Motor neuron (in vitro differentiated cells): Measurements from ENCODE around the gene MPO. TPM values are rescaled to one million over a fixed set of nuclear protein-coding genes. Genes with fewer than 3 reads are reported as not detected.

Experiments
- ATAC-seq, 8 experiments: fragments of 200-7000 bp; cut with Tn5 transposase; replicated peaks in 6 of 8; 2 replicates each; pipeline ENCODE4 v1.8.0; 2021; ENCODE audit warnings: mild to moderate bottlenecking in 8 of 8, moderate library complexity in 8 of 8
- H3K27ac ChIP-seq, 2 donors: fragments of 250-450 bp; sonication (Bioruptor Pico); 2 replicates each; pipeline ENCODE4 v1.9.0; 2021; ENCODE audit warnings: antibody characterized with exemption in 2 of 2, mild to moderate bottlenecking in 2 of 2, moderate library complexity in 1 of 2
- H3K4me1 ChIP-seq, 2 donors: fragments of 250-450 bp; sonication (Bioruptor Pico); replicated peaks in 1 of 2; 2 replicates each; pipeline ENCODE4 v1.6.1; 2021; ENCODE audit warnings: antibody characterized with exemption in 2 of 2, mild to moderate bottlenecking in 2 of 2, moderate library complexity in 1 of 2
- H3K4me3 ChIP-seq, 5 donors: fragments of 250-450 bp; sonication (Bioruptor Pico); 2 replicates each; pipeline ENCODE4 v1.9.0; 2021; ENCODE audit warnings: antibody characterized with exemption in 5 of 5, mild to moderate bottlenecking in 5 of 5, moderate library complexity in 4 of 5
- WGBS, 10 experiments: fragments of 450-650 bp; shearing (Covaris generic); methylation state at CpG; one replicate each; pipeline ENCODE4 v1.0.0; 2022; 5-methylcytosine and 5-hydroxymethylcytosine counted together
- in situ Hi-C, 9 experiments: fragments of 400-800 bp; cut with MboI; loops; one replicate each; pipeline ENCODE4 v1.15.0; 2021; ENCODE audit warnings: low sequenced_read_pairs in 9 of 9, low pct_unique_long_range_greater_than_20kb in 2 of 9; ENCODE audit not compliant: unreplicated experiment in 9 of 9
- total RNA-seq, 8 experiments: library from RNA; unstranded; fragments of 300-600 nt; gene quantifications; 2 replicates each; pipeline versions ENCODE4 v1.2.3 to v1.2.4, GENCODE V29; 2022

The MPO gene
- total RNA-seq, 8 experiments from 2014 or later: 0.18 to 3.2 (median 0.59) TPM; not detected in 3

DNA sequence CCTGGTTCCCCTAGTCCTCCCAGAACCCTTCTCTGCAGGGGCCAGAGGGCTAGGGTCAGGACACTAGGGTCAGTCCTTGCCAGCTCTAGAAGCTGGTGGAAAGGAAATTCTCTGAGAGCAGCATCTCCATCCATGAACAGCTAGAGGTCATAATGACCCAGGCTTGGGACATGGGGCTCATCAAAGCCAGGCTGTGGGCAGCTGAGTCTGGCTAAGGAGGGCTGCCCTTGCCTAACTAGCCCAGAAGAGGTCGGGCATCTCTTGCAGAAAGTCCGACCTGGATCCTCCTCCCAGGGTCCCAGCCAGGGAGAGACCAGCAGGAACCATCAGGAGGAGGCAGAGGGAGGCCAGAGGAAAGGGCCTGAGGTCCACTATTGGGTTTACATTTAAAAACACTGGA is 4.3 kb downstream of the MPO start:
- in situ Hi-C loops: no loop called here
- no peak for ATAC-seq
- WGBS, 10 experiments: 0 to 50% (median 25%) methylated on average over 1 to 2 of the region's 2 CpGs; no CpG with 5 or more reads in 5 of the 10 experiments

DNA sequence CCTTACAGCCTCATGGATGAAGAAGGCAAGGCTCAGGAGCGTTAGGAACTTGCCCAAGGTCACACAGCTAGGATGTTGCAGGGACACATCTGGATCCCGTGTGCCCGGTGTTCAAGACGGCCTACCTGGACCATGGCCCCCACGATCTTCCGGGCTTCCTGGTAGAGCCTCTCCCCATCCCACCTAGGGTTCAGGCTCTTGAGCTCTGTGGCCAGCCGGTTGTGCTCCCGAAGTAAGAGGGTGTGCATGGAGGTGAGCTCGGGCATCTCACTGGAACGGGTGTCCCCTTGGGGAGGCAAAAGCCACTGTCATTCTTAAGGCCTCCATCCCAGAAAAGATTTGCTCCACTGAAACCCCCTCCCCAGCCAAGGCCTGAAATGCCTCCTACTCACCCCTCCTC is 5.3 kb downstream of the MPO start:
- no peak overlapping the region for H3K27ac ChIP-seq
- ATAC-seq: no peak
- in situ Hi-C loops: no loop called here
- WGBS, 10 experiments: 33 to 100% (median 82%) methylated on average over 1 to 5 of the region's 10 CpGs; no CpG with 5 or more reads in 6 of the 10 experiments
- H3K4me1 ChIP-seq: peaks cover 0 to 9% of the 10 kb centered on the region in 2 donors
- H3K4me3 ChIP-seq: no peak overlapping the region

More for the DNA sequence above, 4.3 kb downstream of the MPO start:
- Histone ChIP-seq H3K4me3 (no peak overlapping the region), H3K27ac (no peak overlapping the region), H3K4me1 (peaks cover 0 to 9% of the 10 kb centered on the region in 2 donors)

DNA sequence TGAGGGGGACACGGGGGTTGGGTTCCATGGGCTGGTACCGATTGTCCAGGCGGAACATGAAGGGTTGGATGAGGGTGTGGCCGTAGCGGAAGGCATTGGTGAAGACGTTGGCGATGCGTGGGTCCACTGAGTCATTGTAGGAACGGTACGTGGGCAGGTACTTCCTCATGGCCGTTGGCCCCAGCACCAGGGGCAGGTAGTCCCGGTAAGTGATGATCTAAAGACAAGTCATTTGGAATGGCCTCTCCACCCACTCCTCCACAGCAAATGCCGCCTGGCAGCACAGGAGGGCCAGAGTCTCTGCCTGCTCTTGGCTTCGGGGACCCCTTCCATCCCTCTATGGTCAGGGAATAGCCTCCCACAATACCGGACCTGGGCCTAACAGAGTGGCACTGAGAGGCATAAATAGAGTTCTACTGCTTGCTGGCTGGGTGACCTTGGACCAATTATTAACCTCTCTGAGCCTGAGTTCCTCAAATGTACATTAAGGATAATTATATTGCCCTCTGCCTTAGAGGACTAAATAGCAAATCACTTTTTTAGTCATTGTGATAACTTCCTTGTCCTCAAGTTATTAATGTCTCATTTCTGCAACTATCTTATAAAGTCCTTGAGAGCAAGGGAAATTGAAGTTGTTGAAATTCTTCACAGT is 7.2 kb downstream of the MPO start:
- no peak for ATAC-seq
- Histone ChIP-seq H3K27ac (no peak overlapping the region), H3K4me1 (peaks cover 0 to 2% of the 10 kb centered on the region in 2 donors), H3K4me3 (no peak overlapping the region)
- in situ Hi-C loops: no loop called here
- 67 to 87% (median 73%) methylated on average over 1 to 4 of the region's 15 CpGs; no CpG with 5 or more reads in 6 of the 10 experiments for WGBS, 10 experiments

DNA sequence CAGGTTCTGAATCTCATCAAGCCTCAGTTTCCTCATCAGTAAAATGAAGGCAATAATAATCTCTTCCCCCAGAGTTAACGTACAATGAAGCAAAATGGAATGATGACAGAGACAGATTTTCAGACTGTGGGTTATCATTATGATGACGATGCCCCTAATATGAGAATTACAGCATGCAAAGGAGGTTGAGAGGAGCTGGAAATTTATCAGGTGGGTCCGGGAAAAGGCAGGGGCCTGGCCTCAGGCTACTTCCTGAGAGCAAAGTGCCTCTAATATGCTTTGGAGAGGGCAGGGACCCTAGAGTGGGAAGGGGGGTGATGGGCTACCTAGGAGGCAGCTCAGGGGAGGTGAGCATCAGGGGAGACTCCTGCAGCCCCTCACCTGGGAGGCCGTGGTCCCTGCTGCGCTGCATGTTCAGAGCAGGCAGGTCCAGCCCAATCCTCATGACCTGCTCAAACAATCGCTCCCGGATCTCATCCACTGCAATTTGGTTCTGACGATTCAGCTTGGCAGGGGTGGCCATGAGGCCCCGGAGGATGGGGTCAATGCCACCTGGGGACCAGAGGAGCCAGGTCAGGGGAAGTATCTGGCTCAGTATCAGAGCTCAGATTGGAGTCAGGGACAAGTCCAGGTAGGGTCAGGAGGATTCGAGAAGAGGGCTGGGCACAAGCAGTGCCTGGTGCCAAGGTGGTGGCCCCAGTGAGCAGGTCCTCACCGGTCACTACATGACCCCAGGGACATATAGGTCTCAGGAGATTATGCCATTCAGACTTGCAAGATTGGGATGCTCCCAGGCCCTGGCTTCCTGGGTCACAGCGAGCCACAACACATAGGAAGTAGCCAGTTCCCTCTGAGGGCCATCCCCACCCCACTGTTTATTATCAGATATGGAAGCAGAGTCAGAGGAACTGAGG is 8.1 kb downstream of the MPO start:
- 24 to 80% (median 65%) methylated on average over 1 to 6 of the region's 12 CpGs; no CpG with 5 or more reads in 4 of the 10 experiments for WGBS, 10 experiments
- ATAC-seq: no peak

DNA sequence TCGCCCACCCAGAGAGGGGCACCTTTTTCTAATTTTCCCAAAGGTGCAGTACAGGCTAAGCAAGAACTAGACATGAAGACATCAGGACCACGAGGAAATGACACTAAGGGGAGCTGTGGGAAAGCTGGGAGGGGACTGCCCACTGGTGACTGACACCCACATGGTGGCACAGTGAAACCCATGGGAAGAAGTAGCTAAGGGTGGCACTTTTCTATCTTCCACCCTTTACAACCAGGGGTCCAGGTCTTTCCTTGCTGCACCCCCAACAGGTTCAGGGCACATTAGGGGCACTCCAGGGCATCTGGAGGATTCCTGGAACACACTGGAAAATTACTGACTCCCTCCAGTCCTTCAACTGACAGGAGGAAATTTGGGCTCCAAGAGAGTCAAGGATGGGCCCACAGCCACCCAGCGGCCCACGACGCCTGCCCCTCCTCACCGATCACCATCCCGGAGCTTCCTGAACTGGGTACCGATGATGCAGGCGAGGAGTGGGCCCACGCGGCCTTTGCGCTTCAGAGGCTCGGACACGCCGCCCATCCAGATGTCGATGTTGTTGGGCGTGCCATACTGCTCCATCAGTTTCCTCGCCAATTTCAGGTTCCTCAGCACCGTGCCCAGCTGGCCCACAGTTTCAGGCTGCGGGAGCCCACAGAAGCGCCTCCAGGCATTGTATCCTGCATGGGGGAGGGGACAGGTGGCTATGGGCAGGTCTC is 9.4 kb downstream of the MPO start:
- Histone ChIP-seq H3K27ac (no peak overlapping the region), H3K4me1 (no peaks in the 10 kb centered on the region), H3K4me3 (no peak overlapping the region)
- in situ Hi-C loops: no loop called here
- WGBS, 10 experiments: 40 to 96% (median 76%) methylated on average over 1 to 13 of the region's 21 CpGs; no CpG with 5 or more reads in 4 of the 10 experiments
- ATAC-seq: no peak

More for the DNA sequence above, 8.1 kb downstream of the MPO start:
- in situ Hi-C loops: no loop called here
- Histone ChIP-seq H3K4me1 (no peaks in the 10 kb centered on the region), H3K4me3 (no peak overlapping the region), H3K27ac (no peak overlapping the region)

DNA sequence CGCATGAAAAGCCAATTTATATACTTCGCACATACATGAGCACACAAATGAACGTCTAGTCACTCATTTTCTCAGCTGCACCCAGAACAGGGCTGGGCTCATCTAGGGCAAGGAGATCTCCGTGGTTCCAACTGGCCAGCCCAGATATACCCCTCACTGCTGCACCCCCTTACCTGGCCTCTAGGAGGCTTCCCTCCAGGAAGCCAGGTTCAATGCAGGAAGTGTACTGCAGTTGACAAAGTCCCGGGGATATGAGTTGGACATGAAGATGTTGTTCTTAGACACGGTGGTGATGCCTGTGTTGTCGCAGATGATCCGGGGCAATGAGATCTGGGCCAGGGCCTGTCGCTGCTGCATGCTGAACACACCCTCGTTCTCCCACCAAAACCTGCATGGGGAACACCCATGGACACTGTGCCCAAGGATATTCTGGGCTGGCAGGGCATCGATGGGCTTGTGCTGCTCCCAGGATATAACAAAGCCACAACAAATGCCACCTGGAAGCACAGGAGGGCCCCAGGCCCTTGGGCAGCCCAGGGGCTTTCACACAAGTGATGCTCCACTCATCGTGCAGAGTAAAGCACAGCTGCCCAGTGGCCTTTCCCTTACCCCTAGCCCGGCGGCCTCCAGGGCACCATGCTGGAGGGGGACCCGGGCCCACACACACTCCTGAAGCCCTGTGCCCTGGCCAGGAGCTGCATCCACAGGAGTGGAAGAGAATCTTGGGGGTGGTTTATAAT is 10.1 kb downstream of the MPO start:
- no peak overlapping the region for H3K27ac ChIP-seq
- no peaks in the 10 kb centered on the region for H3K4me1 ChIP-seq
- no peak for ATAC-seq
- in situ Hi-C loops: no loop called here
- 10 to 100% (median 61%) methylated on average over 2 to 8 of the region's 15 CpGs; no CpG with 5 or more reads in 4 of the 10 experiments for WGBS, 10 experiments
- H3K4me3 ChIP-seq: no peak overlapping the region

DNA sequence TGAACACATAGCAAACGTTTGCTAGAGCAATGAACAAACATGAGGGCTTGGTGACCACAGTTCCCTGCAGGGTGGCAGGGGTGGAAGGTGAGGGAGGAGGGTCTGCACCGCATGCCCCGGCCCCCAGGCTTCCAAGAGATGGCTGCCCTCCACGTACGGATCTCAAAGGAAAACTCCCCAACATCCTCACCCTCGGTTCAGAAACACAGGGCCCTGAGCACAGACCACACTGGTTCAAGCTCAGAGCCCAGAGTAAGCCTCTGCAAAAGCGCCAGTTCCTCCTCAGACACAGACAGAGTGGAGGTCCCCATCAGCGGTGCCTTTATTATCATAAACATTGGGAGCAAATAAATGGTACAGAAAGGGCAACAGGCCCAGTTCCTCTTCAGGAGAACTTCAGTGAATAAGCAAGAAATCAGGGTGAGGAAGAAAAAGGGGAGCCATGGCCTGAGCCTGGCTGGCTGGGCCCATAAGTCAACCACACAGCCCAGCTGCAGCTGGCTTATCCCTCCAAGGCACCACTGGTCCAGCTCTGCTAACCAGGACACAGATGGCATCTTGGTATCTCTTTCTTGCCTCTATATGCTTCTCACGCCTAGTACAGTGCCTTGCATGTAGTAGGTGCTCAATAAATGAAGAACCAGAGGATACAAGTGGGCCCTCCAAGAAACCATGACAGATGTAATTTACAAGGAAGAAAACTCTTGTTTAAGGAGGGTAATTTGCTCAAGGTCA is 11.0 kb downstream of the MPO start:
- Histone ChIP-seq H3K4me1 (no peaks in the 10 kb centered on the region), H3K27ac (no peak overlapping the region), H3K4me3 (no peak overlapping the region)
- in situ Hi-C loops: no loop called here
- ATAC-seq: no peak
- 10 to 87% (median 66%) methylated on average over 1 to 8 of the region's 9 CpGs; no CpG with 5 or more reads in 3 of the 10 experiments for WGBS, 10 experiments

DNA sequence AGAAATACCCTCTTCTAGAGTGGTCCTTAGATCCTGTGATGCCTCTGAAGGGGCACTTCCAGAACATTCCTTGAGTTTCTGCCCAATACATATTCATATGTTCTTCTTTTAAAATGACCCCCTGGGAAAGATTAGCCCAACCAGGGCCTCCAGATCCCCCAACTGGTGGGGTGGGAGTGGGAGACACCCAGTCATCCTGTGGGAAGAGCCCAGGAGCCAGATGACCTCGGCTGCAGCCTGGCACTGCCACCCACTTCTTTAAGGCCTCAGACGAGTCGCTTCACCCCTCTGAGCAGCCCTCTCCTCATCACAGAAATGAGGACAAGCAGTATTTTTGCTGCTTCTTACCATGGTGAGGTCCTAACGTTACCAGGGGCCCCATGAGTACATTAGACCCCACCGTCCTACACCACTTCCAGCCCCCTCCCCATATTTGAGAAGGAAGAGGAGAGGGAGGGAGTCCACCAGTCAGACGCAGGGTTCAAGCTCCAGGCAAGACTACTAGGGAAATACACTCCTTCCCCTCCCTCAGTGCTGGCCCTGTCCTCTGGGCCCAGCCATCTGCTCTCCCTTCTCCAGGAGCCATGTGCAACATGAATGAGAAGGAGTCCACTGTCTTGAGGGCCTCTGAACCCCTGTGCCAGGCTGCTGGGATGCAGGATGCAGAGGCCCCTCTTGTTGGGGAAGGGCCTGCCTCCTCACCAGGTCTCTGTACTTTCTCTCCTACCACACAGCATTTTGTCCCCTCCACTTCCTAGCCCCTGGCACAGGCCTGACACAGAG is 11.8 kb downstream of the MPO start:
- Histone ChIP-seq H3K4me3 (no peak overlapping the region), H3K27ac (no peak overlapping the region), H3K4me1 (no peaks in the 10 kb centered on the region)
- ATAC-seq: no peak
- WGBS, 10 experiments: 0 to 80% (median 59%) methylated on average over 1 to 3 of the region's 6 CpGs; no CpG with 5 or more reads in 7 of the 10 experiments
- in situ Hi-C loops: no loop called here

DNA sequence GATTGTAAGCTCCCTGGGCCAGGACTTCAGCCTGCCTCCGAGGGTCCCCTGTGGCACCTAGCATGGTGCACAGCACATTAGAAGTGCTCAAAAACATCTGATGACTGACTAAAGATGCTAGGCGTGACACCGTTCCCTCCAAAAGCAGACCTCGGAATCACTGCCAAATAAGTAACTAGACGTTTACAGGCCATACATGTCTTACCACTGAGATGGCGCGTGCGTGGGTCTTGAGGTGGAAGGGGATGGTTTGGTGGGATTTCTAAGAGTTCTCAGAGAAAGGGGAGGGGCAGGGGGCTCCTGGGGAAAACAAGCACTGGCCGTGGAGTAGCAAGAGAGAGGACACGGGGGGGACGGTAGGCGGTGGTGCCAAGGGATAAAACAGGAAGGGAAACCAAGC is 12.4 kb downstream of the MPO start:
- Histone ChIP-seq H3K27ac (no peak overlapping the region), H3K4me1 (no peaks in the 10 kb centered on the region), H3K4me3 (no peak overlapping the region)
- 0 to 77% (median 20%) methylated on average over 1 to 6 of the region's 12 CpGs; no CpG with 5 or more reads in 5 of the 10 experiments for WGBS, 10 experiments
- in situ Hi-C loops: no loop called here
- ATAC-seq: no peak

DNA sequence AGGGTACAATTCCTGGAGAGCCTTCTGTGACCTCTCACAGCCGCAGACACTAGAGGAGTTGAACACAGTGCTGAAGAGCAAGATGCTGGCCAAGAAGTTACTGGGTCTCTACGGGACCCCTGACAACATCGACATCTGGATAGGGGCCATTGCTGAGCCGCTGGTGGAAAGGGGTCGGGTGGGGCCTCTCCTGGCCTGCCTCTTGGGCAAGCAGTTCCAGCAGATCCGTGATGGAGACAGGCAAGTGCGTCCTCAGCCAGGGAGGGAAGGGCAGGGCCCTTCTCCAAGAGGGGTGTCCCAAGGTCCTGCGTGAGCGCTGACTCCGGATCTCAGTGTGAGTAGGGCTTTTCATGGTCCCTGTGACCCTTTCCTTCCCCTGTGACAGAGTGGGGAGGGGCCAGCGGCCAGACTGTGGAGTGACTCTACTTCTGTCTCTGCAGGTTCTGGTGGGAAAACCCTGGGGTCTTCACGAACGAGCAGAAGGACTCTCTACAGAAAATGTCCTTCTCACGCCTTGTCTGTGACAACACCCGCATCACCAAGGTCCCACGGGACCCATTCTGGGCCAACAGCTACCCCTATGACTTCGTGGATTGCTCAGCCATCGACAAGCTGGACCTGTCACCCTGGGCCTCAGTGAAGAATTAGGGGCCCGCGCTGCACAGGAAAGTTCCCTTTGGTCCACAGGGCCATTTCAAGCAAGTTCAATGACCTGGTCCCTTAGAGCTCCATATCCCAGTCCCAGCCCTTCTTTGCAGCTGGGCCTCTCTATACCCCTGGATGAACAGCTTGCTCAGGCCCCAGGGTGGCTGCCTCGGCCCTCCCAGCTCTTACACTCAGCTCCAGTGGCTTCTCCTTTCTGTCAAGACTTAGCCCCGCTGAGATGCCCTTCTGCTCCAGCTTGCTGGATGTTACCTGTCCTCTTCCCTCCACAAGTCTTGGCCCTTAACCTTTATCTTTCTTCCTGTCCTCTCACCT is 13.1 kb downstream of the MPO start:
- in situ Hi-C loops: no loop called here
- WGBS, 10 experiments: 10 to 95% (median 78%) methylated on average over 1 to 9 of the region's 22 CpGs; no CpG with 5 or more reads in 3 of the 10 experiments
- ATAC-seq: no peak
- Histone ChIP-seq H3K27ac (no peak overlapping the region), H3K4me1 (no peaks in the 10 kb centered on the region), H3K4me3 (no peak overlapping the region)
